CD8-positive, alpha-beta memory T cell (primary cell): Measurements from ENCODE around the gene MOSMO. TPM values are rescaled to one million over a fixed set of nuclear protein-coding genes. Genes with fewer than 3 reads are reported as not detected.
"Not testable (repeated sequence)": the region's sequence is repeated elsewhere in the genome, so short reads cannot be mapped to it uniquely, and the experiment has no call there.

Experiments
- CTCF ChIA-PET: fragments of 350-600 bp; sonication (Branson Sonifier 250); formaldehyde crosslinking; loops from one replicate; lab custom pipeline; 2021; ENCODE audit warnings: antibody characterized with exemption; lab: Charles Lee
- POLR2A ChIA-PET: fragments of 350-600 bp; sonication (Branson Sonifier 250); formaldehyde crosslinking; loops from one replicate; lab custom pipeline; 2021; ENCODE audit warnings: antibody characterized with exemption; lab: Charles Lee
- DNase-seq, 5 donors: peaks; one replicate each; pipeline versions ENCODE4 v3.0.0 to v3.0.0-alpha.2; 2020 to 2022; ENCODE audit warnings: mixed read lengths in 1 of 5
- H3K27ac ChIP-seq: one replicate; pipeline ENCODE4 v1.7.0; 2013; ENCODE audit warnings: low read depth, mild to moderate bottlenecking, low read length, moderate library complexity
- H3K27me3 ChIP-seq: 2 replicates; pipeline ENCODE4 v1.7.0; 2013; ENCODE audit warnings: low read length, mild to moderate bottlenecking; ENCODE audit not compliant: insufficient read depth, poor library complexity, severe bottlenecking
- H3K36me3 ChIP-seq: 2 replicates; pipeline ENCODE4 v1.7.0; 2013; ENCODE audit warnings: mild to moderate bottlenecking, low read length, moderate library complexity; ENCODE audit not compliant: insufficient read depth
- H3K4me1 ChIP-seq: 2 replicates; pipeline ENCODE4 v1.7.0; 2013; ENCODE audit warnings: mild to moderate bottlenecking, low read length, moderate library complexity; ENCODE audit not compliant: insufficient read depth
- H3K4me3 ChIP-seq: 2 replicates; pipeline ENCODE4 v1.7.0; 2013; ENCODE audit warnings: mild to moderate bottlenecking, low read length
- H3K9me3 ChIP-seq: 2 replicates; pipeline ENCODE4 v1.7.0; 2013; ENCODE audit warnings: mild to moderate bottlenecking, low read length
- H3K27ac Mint-ChIP-seq, 8 donors: one replicate each; pipeline ENCODE4 v1.8.0; 2020 to 2021; ENCODE audit warnings: mixed read lengths in 8 of 8, mild to moderate bottlenecking in 6 of 8, inconsistent platforms in 3 of 8, moderate library complexity in 3 of 8
- H3K27me3 Mint-ChIP-seq, 2 donors: one replicate each; pipeline ENCODE4 v1.8.0; 2020 to 2021; ENCODE audit warnings: mixed read lengths in 2 of 2, mild to moderate bottlenecking in 1 of 2, moderate library complexity in 1 of 2
- H3K36me3 Mint-ChIP-seq, 3 donors: one replicate each; pipeline ENCODE4 v1.8.0; 2020 to 2021; ENCODE audit warnings: mixed read lengths in 3 of 3, inconsistent platforms in 1 of 3, mild to moderate bottlenecking in 1 of 3
- H3K4me1 Mint-ChIP-seq, 3 donors: one replicate each; pipeline ENCODE4 v1.8.0; 2020 to 2021; ENCODE audit warnings: mixed read lengths in 3 of 3, inconsistent platforms in 1 of 3, mild to moderate bottlenecking in 1 of 3
- H3K4me3 Mint-ChIP-seq, 7 donors: one replicate each; pipeline ENCODE4 v1.8.0; 2020 to 2021; ENCODE audit warnings: mixed read lengths in 7 of 7, mild to moderate bottlenecking in 6 of 7, moderate library complexity in 4 of 7, inconsistent platforms in 2 of 7
- H3K9me3 Mint-ChIP-seq, 5 donors: one replicate each; pipeline ENCODE4 v1.8.0; 2020 to 2022; ENCODE audit warnings: mixed read lengths in 5 of 5, mild to moderate bottlenecking in 3 of 5, moderate library complexity in 2 of 5, inconsistent platforms in 1 of 5
- polyA plus RNA-seq: library from polyadenylated mRNA; unstranded; fragments of 300-500 nt; fragmentation: Illumina TruSeq; gene quantifications from one replicate; pipeline ENCODE4 v1.2.3, GENCODE V29; 2021
- total RNA-seq, 2 experiments: library from RNA; stranded (reverse); gene quantifications; one replicate each; pipeline ENCODE4 v1.2.3, GENCODE V29; 2021

The MOSMO gene
- total and polyA plus RNA-seq, 3 experiments from 2014 or later = 6.1 to 11.4 (median 9.2) TPM

DNA sequence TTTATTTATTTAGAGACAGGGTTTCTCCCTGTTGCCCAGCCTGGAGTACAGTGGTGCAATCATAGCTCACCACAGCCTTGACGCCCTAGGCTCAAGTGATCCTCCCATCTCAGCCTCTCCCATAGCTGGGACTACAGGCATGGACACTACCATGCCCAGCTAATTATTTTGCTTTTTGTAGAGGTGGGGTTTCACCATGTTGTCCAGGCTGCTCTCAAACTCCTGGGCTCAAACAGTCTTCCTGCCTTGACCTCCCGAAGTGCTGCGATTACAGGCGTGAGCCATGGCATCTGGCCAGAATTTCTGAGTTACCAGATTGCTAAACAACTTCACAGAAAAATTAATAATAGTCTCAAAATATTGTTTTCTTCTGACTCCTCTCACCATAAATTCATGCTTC is 21.7 kb downstream of the MOSMO start:
- H3K27ac Mint-ChIP-seq = peak overlapping the region in 1 of 8 donors; percentile 50
- Histone ChIP-seq H3K27me3 (no peaks in the 10 kb centered on the region), H3K4me3 (no peak overlapping the region), H3K9me3 (no peaks in the 10 kb centered on the region), H3K4me1 (no peaks in the 10 kb centered on the region), H3K36me3 (no peaks in the 10 kb centered on the region), H3K27ac (no peak overlapping the region)
- H3K4me1 Mint-ChIP-seq = peaks cover 26 to 58% (median 49%) of the 10 kb centered on the region in 3 donors
- no peak overlapping the region for H3K4me3 Mint-ChIP-seq
- POLR2A ChIA-PET = no interaction called here
- peaks cover 5 to 21% (median 14%) of the 10 kb centered on the region in 3 donors for H3K36me3 Mint-ChIP-seq
- no peaks in the 10 kb centered on the region for H3K9me3 Mint-ChIP-seq
- no peak for DNase-seq
- no peaks in the 10 kb centered on the region for H3K27me3 Mint-ChIP-seq
- CTCF ChIA-PET = no interaction called here

DNA sequence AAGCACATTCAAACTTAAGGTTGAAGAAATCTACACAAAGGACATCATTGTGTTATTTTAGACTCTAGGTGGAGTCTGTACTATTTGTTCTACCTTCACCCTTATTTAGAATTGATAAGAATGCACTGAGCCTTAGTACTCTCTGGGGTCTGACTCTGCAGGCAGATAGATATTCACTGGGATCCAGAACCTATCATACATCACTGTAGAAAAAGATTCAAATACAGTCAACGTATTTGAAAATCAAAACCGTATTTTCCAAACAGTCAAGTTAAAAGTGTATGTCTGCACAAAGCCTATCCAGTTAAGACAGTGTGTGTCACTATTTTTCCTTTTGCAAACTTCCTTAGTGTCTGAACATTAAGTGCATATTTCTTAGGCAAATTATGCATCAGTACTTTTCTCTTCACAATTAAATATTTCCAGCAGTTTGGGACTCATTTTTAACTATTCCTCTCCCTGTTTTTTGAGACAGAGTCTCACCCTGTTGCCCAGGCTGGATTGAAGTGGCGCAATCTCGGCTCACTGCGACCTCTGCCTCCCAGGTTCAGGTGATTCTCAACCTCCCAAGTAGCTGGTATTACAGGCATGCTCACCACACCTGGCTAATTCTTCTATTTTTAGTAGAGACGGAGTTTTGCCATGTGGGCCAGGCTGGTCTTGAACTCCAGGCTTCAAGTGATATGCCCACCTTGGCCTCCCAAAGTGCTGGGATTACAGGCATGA is 22.3 kb downstream of the MOSMO start:
- Mint-ChIP-seq H3K9me3 (no peaks in the 10 kb centered on the region), H3K36me3 (peaks cover 5 to 23% (median 14%) of the 10 kb centered on the region in 3 donors)

DNA sequence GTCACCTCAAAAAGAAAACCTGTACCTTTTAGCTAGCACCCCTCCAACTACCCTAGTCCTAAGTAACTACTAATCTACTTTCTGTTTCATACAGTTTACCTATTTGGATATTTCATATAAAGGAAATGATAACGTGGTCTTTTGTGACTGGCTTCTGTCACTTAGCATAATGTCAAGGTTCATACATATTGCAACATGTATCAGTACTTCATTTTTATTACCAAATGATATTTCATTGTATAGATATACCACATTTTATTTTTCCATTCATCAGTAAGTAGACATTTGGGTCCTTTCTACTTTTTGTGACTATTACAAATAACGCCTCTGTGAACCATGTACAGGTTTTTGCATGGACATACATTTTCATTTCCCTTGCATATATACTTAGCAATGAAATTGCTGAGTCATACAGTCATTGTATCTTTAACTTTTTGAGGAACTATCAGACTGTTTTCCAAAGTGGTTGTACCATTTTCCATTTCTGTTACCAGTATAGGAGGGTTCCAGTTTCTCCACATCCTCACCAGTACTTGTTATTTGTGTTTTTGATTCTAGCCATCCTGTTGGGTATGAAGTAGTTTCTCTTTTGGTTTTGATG is 23.7 kb downstream of the MOSMO start:
- Mint-ChIP-seq H3K4me1 (peaks cover 22 to 47% (median 42%) of the 10 kb centered on the region in 3 donors), H3K27ac (peak overlapping the region in 2 of 8 donors; percentile 24 to 71), H3K27me3 (no peaks in the 10 kb centered on the region), H3K4me3 (no peak overlapping the region), H3K36me3 (peaks cover 5 to 28% (median 11%) of the 10 kb centered on the region in 3 donors), H3K9me3 (no peaks in the 10 kb centered on the region)
- Histone ChIP-seq H3K27ac (no peak overlapping the region), H3K9me3 (no peaks in the 10 kb centered on the region), H3K36me3 (no peaks in the 10 kb centered on the region), H3K27me3 (no peaks in the 10 kb centered on the region), H3K4me3 (no peak overlapping the region), H3K4me1 (no peaks in the 10 kb centered on the region)
- POLR2A ChIA-PET = no interaction called here
- CTCF ChIA-PET = no interaction called here
- DNase-seq = no peak

More for the DNA sequence above, 22.3 kb downstream of the MOSMO start:
- Histone ChIP-seq H3K4me1 (no peaks in the 10 kb centered on the region), H3K4me3 (no peak overlapping the region), H3K27ac (no peak overlapping the region), H3K9me3 (no peaks in the 10 kb centered on the region), H3K27me3 (no peaks in the 10 kb centered on the region), H3K36me3 (no peaks in the 10 kb centered on the region)
- Mint-ChIP-seq H3K27ac (no peak overlapping the region), H3K4me3 (no peak overlapping the region), H3K4me1 (peaks cover 28 to 59% (median 54%) of the 10 kb centered on the region in 3 donors), H3K27me3 (no peaks in the 10 kb centered on the region)
- CTCF ChIA-PET = interaction anchor here (1.0 kb wide), 1 partner anchor 48 kb away, joined by 3 read pairs; no protein-coding TSS in a partner anchor
- no peak for DNase-seq
- POLR2A ChIA-PET = no interaction called here

DNA sequence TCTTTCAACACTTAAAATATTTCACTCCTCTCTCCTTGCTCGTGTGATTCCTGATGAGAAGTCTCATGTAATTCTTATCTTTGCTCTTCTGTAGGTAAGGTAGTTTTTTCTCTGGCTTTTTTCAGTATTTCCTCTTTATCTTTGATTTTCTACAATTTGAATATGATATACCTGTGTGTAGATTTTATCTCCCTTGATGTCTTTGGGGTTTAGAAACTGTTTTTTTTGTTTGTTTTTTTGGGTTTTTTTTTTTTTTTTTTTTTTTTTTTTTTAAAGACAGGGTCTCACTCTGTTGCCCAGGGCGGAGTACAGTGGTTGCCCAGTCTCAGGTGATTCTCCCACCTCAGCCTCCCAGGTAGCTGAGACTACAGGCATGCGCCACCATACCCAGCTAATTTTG is 26.6 kb downstream of the MOSMO start:
- Mint-ChIP-seq H3K27ac (peak overlapping the region in 3 of 8 donors; percentile 18 to 58 (median 37)), H3K4me3 (no peak overlapping the region), H3K27me3 (no peaks in the 10 kb centered on the region), H3K9me3 (no peaks in the 10 kb centered on the region), H3K4me1 (peaks cover 13 to 28% (median 26%) of the 10 kb centered on the region in 3 donors), H3K36me3 (peaks cover 5 to 36% (median 17%) of the 10 kb centered on the region in 3 donors)
- no peaks in the 10 kb centered on the region for H3K27me3 ChIP-seq
- no peaks in the 10 kb centered on the region for H3K36me3 ChIP-seq
- POLR2A ChIA-PET = no interaction called here
- no peaks in the 10 kb centered on the region for H3K4me1 ChIP-seq
- H3K4me3 ChIP-seq = no peak overlapping the region
- H3K27ac ChIP-seq = no peak overlapping the region
- no peaks in the 10 kb centered on the region for H3K9me3 ChIP-seq
- CTCF ChIA-PET = no interaction called here
- no peak for DNase-seq

DNA sequence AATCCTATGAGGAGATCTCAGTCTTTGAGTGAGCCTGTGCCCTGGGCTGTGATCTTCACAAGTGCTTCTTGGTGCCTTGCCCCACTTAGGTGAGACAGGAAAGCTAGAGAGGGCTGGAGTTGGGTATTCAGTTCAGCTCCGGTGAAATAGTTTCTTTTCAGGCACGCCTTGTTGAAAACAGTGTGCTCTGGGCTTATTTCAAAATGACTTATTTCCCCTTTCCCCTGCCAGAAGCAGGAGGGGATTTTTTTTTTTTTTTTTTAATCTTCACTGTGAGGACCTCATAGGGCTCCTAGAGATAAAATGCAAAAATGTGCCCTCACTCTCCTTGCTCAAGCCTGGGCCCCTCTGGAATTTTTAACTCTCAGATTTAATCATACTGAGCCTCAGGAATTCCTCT is 27.2 kb downstream of the MOSMO start:
- POLR2A ChIA-PET = no interaction called here
- Histone ChIP-seq H3K9me3 (no peaks in the 10 kb centered on the region), H3K36me3 (no peaks in the 10 kb centered on the region), H3K4me3 (no peak overlapping the region), H3K27ac (no peak overlapping the region), H3K27me3 (no peaks in the 10 kb centered on the region), H3K4me1 (no peaks in the 10 kb centered on the region)
- Mint-ChIP-seq H3K4me3 (no peak overlapping the region), H3K9me3 (no peaks in the 10 kb centered on the region), H3K27me3 (no peaks in the 10 kb centered on the region), H3K4me1 (peaks cover 10 to 23% (median 23%) of the 10 kb centered on the region in 3 donors), H3K27ac (peak overlapping the region in 2 of 8 donors; percentile 18 to 40), H3K36me3 (peaks cover 5 to 32% (median 13%) of the 10 kb centered on the region in 3 donors)
- CTCF ChIA-PET = no interaction called here
- DNase-seq = no peak

DNA sequence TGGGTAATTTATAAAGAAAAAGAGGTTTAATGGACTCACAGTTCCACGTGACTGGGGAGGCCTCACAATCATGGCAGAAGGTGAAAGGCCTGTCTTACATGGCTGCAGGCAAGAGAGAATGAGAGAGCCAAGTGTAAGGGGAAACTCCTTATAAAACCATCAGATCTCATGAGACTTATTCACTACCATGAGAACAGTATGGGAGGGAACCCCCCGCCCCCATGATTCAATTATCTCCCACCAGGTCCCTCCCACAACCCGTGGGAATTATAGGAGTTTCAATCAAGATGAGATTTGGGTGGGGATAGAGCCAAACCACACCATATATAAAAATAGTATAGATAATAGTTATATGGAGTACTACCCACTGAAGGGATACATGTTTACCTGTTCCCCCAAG is 36.0 kb downstream of the MOSMO start:
- H3K4me1 Mint-ChIP-seq, H3K9me3 ChIP-seq, H3K27ac ChIP-seq, H3K4me3 Mint-ChIP-seq, H3K4me3 ChIP-seq, H3K4me1 ChIP-seq, H3K36me3 ChIP-seq, H3K27me3 ChIP-seq, POLR2A ChIA-PET, H3K27ac Mint-ChIP-seq, H3K36me3 Mint-ChIP-seq, DNase-seq, H3K9me3 Mint-ChIP-seq, H3K27me3 Mint-ChIP-seq, CTCF ChIA-PET: not testable (repeated sequence)

DNA sequence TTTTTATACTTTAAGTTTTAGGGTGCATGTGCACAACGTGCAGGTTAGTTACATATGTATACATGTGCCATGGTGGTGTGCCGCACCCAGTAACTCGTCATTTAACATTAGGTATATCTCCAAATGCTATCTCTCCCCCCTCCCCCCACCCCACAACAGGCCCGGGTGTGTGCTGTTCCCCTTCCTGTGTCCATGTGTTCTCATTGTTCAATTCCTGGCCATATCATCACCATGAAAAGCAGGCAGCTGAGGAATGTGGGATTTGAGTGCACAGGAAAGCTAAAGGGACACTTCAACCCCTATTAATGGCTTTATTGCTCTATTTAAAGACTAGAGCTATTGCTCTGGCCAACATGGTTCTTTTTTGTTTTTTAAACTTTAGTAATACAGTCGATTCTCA is 38.0 kb downstream of the MOSMO start:
- H3K9me3 ChIP-seq, H3K4me3 Mint-ChIP-seq, H3K27me3 ChIP-seq, H3K36me3 ChIP-seq, H3K4me3 ChIP-seq, CTCF ChIA-PET, H3K36me3 Mint-ChIP-seq, DNase-seq, H3K27ac ChIP-seq, H3K4me1 Mint-ChIP-seq, H3K9me3 Mint-ChIP-seq, H3K27me3 Mint-ChIP-seq, POLR2A ChIA-PET, H3K4me1 ChIP-seq: not testable (repeated sequence)
- H3K27ac Mint-ChIP-seq = peak overlapping the region in 1 of 8 donors; percentile 24

DNA sequence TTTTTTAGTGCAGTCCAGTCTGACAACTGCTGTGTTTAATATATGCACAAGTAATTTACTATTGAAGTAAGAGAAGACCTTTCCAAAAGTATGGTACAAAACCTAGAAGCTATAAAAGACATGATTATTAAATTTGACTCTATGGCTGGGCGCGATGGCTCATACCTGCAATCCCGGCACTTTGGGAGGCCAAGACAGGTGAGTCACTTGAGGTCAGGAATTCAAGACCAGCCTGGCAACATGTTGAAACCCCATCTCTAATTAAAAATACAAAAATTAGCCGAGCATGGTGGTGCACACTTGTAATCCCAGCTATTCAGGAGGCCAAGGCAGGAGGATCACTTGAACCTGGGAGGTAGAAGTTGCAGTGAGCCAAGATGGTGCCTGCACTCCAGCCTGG is 43.1 kb downstream of the MOSMO start:
- Histone ChIP-seq H3K27me3 (no peaks in the 10 kb centered on the region), H3K27ac (no peak overlapping the region), H3K36me3 (no peaks in the 10 kb centered on the region), H3K4me3 (no peak overlapping the region), H3K9me3 (no peaks in the 10 kb centered on the region), H3K4me1 (peaks cover 5% of the 10 kb centered on the region)
- Mint-ChIP-seq H3K27ac (peak overlapping the region in 1 of 8 donors; percentile 47), H3K4me1 (peaks cover 11 to 20% (median 13%) of the 10 kb centered on the region in 3 donors), H3K27me3 (no peaks in the 10 kb centered on the region), H3K36me3 (peaks cover 0 to 7% (median 4%) of the 10 kb centered on the region in 3 donors), H3K4me3 (no peak overlapping the region), H3K9me3 (no peaks in the 10 kb centered on the region)
- DNase-seq = no peak
- POLR2A ChIA-PET = no interaction called here
- CTCF ChIA-PET = no interaction called here
